ENCODE results near the gene ZBTB20.

The ZBTB20 gene

DNA sequence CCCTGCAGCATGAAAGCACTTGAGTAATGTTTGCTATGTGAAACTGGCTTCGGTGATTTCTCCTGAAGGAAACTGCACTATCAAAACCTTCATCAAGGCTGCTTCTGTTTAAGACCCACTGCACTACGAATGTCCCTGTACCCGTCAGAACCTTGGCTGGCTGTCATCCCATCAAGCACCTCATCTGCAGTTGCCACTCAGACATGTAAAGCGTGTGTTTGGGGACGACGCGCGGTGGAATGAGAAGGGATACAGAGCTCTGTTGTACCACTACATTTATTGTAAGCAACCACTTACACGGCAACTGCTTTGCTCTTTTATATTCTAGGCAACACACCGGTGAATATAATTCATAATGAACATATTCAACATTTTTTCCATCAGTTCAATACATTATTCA, 705.7 kb downstream of the ZBTB20 start:
- Histone ChIP-seq H3K4me3 (ENCODE audit: low read depth in 1 of 5, low read length in 5 of 5) (no peak overlapping the region), H3K27me3 (ENCODE audit: control insufficient read depth in 5 of 5, insufficient read depth in 4 of 5, low read length in 5 of 5) (no peaks in the 10 kb centered on the region), H3K4me1 (ENCODE audit: control insufficient read depth in 5 of 5, insufficient read depth in 5 of 5, low read length in 5 of 5) (peaks cover 0 to 19% (median 15%) of the 10 kb centered on the region in 5 donors), H3K9ac (ENCODE audit: low read length in 5 of 5) (no peak overlapping the region), H3K27ac (ENCODE audit: low read depth, low read length) (no peak overlapping the region), H3K36me3 (ENCODE audit: control insufficient read depth in 5 of 5, insufficient read depth in 5 of 5, low read length in 5 of 5) (no peaks in the 10 kb centered on the region), H3K9me3 (ENCODE audit: control insufficient read depth in 5 of 5, low read length in 5 of 5) (no peaks in the 10 kb centered on the region)

DNA sequence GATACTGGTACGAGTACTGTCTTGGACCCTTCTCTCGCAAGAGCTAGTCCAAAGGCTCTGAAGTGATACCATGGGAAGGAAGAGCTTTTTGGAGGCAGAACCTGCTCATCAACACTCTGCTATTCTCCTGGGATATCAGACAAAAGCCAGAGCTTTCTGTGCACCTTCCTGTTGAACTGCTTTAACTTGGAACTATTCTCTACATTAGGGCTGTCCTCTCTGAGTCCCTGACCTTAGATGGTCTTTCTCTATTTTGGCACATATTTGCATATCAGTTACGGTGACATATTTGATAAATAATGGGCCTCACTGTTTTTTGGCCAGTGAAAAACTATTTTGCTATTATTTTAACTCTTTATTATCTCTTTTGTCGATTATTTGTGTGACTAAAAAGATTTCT, 706.4 kb downstream of the ZBTB20 start:
- no peaks in the 10 kb centered on the region for H3K9me3 ChIP-seq (ENCODE audit: control insufficient read depth in 5 of 5, low read length in 5 of 5)
- H3K9ac ChIP-seq (ENCODE audit: low read length in 5 of 5) = no peak overlapping the region
- H3K36me3 ChIP-seq (ENCODE audit: control insufficient read depth in 5 of 5, insufficient read depth in 5 of 5, low read length in 5 of 5) = no peaks in the 10 kb centered on the region
- peaks cover 0 to 18% (median 16%) of the 10 kb centered on the region in 5 donors for H3K4me1 ChIP-seq (ENCODE audit: control insufficient read depth in 5 of 5, insufficient read depth in 5 of 5, low read length in 5 of 5)
- no peak overlapping the region for H3K4me3 ChIP-seq (ENCODE audit: low read depth in 1 of 5, low read length in 5 of 5)
- H3K27me3 ChIP-seq (ENCODE audit: control insufficient read depth in 5 of 5, insufficient read depth in 4 of 5, low read length in 5 of 5) = no peaks in the 10 kb centered on the region
- H3K27ac ChIP-seq (ENCODE audit: low read depth, low read length) = no peak overlapping the region

DNA sequence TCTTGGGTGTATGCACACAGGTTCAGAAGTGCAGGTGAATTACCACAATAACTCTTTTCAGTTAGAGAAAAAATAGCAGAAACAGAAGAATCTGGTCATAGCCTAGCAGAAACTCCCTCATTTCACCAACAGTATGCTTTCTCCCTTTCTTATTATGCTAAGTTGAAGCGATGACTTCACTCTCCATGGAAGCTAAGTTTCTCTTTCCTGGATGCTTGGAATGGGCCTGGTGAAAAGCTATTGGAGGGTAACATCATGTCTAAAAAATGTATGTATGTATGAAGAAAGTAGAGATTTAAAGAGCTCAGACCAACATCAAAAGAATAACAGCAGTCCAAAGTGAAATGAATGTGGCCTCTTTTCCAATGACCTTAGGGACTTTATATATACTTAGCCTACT, 707.8 kb downstream of the ZBTB20 start:
- no peaks in the 10 kb centered on the region for H3K9me3 ChIP-seq (ENCODE audit: control insufficient read depth in 5 of 5, low read length in 5 of 5)
- peaks cover 0 to 21% (median 17%) of the 10 kb centered on the region in 5 donors for H3K4me1 ChIP-seq (ENCODE audit: control insufficient read depth in 5 of 5, insufficient read depth in 5 of 5, low read length in 5 of 5)
- no peaks in the 10 kb centered on the region for H3K27me3 ChIP-seq (ENCODE audit: control insufficient read depth in 5 of 5, insufficient read depth in 4 of 5, low read length in 5 of 5)
- no peak overlapping the region for H3K27ac ChIP-seq (ENCODE audit: low read depth, low read length)
- no peaks in the 10 kb centered on the region for H3K36me3 ChIP-seq (ENCODE audit: control insufficient read depth in 5 of 5, insufficient read depth in 5 of 5, low read length in 5 of 5)
- H3K9ac ChIP-seq (ENCODE audit: low read length in 5 of 5) = no peak overlapping the region
- no peak overlapping the region for H3K4me3 ChIP-seq (ENCODE audit: low read depth in 1 of 5, low read length in 5 of 5)

DNA sequence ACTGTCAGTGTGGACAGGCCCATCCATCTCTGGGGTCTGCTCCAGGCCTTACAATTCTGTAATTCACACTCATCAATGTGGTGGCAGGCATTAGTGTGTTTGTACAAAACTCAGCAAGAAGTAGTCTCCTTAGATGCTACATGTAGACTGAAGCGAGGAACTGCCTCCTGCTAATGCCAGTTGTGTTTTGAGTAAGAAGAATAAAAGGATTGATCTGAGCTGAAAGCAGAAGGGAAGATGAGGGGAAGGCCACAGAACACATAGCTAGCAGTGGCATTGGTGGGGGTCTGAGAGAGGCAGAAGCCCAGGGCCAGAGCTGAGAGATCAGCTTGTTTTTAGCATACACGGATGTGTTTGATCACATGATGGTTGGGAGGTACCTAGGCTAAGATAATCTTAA, 709.2 kb downstream of the ZBTB20 start:
- H3K9ac ChIP-seq (ENCODE audit: low read length in 5 of 5) = no peak overlapping the region
- no peaks in the 10 kb centered on the region for H3K36me3 ChIP-seq (ENCODE audit: control insufficient read depth in 5 of 5, insufficient read depth in 5 of 5, low read length in 5 of 5)
- peaks cover 0 to 21% (median 17%) of the 10 kb centered on the region in 5 donors for H3K4me1 ChIP-seq (ENCODE audit: control insufficient read depth in 5 of 5, insufficient read depth in 5 of 5, low read length in 5 of 5)
- no peak overlapping the region for H3K4me3 ChIP-seq (ENCODE audit: low read depth in 1 of 5, low read length in 5 of 5)
- H3K9me3 ChIP-seq (ENCODE audit: control insufficient read depth in 5 of 5, low read length in 5 of 5) = no peaks in the 10 kb centered on the region
- no peak overlapping the region for H3K27ac ChIP-seq (ENCODE audit: low read depth, low read length)
- H3K27me3 ChIP-seq (ENCODE audit: control insufficient read depth in 5 of 5, insufficient read depth in 4 of 5, low read length in 5 of 5) = no peaks in the 10 kb centered on the region

DNA sequence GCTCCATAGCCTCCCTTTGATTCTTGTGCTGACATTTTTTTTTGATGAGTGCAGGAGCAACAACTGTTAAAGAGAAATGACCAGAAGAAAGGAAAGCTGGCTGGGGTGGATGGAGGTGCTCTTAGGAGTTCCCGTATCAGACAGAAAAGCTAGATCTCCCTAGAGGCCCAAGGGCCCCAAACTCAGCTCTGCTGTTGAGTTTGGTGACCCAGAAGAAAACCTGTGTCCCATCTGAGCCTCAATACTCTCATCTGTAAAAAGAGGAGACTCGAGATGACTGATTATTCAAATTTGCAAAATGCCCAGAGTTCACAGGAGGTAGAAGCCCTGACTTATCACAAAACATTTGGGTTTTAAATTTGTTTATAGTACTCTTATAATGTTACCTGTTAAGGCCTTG, 710.9 kb downstream of the ZBTB20 start:
- H3K4me1 ChIP-seq (ENCODE audit: control insufficient read depth in 5 of 5, insufficient read depth in 5 of 5, low read length in 5 of 5) = peaks cover 0 to 18% (median 9%) of the 10 kb centered on the region in 5 donors
- no peak overlapping the region for H3K9ac ChIP-seq (ENCODE audit: low read length in 5 of 5)
- no peak overlapping the region for H3K4me3 ChIP-seq (ENCODE audit: low read depth in 1 of 5, low read length in 5 of 5)
- no peaks in the 10 kb centered on the region for H3K9me3 ChIP-seq (ENCODE audit: control insufficient read depth in 5 of 5, low read length in 5 of 5)
- no peaks in the 10 kb centered on the region for H3K27me3 ChIP-seq (ENCODE audit: control insufficient read depth in 5 of 5, insufficient read depth in 4 of 5, low read length in 5 of 5)
- H3K36me3 ChIP-seq (ENCODE audit: control insufficient read depth in 5 of 5, insufficient read depth in 5 of 5, low read length in 5 of 5) = no peaks in the 10 kb centered on the region
- no peak overlapping the region for H3K27ac ChIP-seq (ENCODE audit: low read depth, low read length)

DNA sequence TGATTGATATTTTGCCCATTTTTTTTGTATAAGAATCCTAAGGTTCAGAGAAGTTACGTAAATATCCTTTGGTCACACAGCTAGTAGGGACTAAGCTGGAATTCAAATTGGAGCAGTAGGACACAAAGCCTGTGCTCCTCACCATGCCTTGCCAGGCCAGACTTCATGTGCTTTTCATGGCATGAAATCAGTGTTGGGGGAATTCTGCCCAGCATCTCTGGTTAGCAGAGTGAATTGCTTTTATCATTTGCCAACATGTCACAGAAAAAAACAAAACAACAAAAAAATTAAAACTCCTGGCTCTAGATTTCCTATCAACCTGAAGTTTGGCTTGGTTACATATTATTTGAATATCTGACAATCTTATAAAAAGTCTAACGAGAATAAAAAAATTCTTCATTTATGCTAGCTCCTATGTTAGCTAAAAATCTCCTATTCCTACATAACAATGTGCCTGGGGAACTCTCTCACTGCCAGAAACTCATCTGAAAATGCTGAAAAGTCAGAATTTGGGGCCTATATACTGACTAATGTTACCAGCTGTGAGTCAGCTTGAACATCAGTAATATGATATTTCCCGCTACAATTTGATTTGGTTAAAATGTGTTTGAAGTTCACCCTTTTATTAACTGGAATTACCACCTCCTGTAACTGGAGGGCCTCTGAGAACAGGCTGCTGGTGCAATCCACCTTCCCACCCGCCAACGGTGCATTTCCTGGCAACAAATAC, 711.5 kb downstream of the ZBTB20 start:
- Histone ChIP-seq H3K27me3 (ENCODE audit: control insufficient read depth in 5 of 5, insufficient read depth in 4 of 5, low read length in 5 of 5) (no peaks in the 10 kb centered on the region), H3K36me3 (ENCODE audit: control insufficient read depth in 5 of 5, insufficient read depth in 5 of 5, low read length in 5 of 5) (no peaks in the 10 kb centered on the region), H3K4me1 (ENCODE audit: control insufficient read depth in 5 of 5, insufficient read depth in 5 of 5, low read length in 5 of 5) (peaks cover 0 to 18% (median 9%) of the 10 kb centered on the region in 5 donors), H3K4me3 (ENCODE audit: low read depth in 1 of 5, low read length in 5 of 5) (no peak overlapping the region), H3K27ac (ENCODE audit: low read depth, low read length) (no peak overlapping the region), H3K9ac (ENCODE audit: low read length in 5 of 5) (no peak overlapping the region), H3K9me3 (ENCODE audit: control insufficient read depth in 5 of 5, low read length in 5 of 5) (no peaks in the 10 kb centered on the region)

DNA sequence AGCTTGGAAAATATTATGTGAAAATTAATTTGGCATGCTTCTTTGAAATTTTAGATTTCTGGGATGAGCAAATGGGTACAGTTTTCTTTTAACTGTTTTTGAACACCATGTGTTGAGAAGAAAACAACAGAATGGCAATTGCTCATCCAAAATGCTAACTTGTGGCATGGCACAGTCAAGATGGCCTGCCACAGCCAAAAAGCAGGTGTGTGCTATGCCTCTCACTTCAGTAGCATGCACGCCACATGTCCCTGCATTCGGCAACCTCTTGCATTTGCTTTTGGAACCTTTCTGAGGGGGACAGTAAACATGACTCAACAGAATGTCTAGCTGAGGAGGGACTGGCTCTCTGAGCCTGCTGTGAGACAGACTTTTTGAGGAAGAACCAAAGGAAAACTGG, 714.8 kb downstream of the ZBTB20 start:
- Histone ChIP-seq H3K9me3 (ENCODE audit: control insufficient read depth in 5 of 5, low read length in 5 of 5) (no peaks in the 10 kb centered on the region), H3K36me3 (ENCODE audit: control insufficient read depth in 5 of 5, insufficient read depth in 5 of 5, low read length in 5 of 5) (no peaks in the 10 kb centered on the region), H3K27me3 (ENCODE audit: control insufficient read depth in 5 of 5, insufficient read depth in 4 of 5, low read length in 5 of 5) (no peaks in the 10 kb centered on the region), H3K9ac (ENCODE audit: low read length in 5 of 5) (no peak overlapping the region), H3K4me1 (ENCODE audit: control insufficient read depth in 5 of 5, insufficient read depth in 5 of 5, low read length in 5 of 5) (peaks cover 0 to 24% (median 7%) of the 10 kb centered on the region in 5 donors), H3K27ac (ENCODE audit: low read depth, low read length) (no peak overlapping the region), H3K4me3 (ENCODE audit: low read depth in 1 of 5, low read length in 5 of 5) (no peak overlapping the region)

DNA sequence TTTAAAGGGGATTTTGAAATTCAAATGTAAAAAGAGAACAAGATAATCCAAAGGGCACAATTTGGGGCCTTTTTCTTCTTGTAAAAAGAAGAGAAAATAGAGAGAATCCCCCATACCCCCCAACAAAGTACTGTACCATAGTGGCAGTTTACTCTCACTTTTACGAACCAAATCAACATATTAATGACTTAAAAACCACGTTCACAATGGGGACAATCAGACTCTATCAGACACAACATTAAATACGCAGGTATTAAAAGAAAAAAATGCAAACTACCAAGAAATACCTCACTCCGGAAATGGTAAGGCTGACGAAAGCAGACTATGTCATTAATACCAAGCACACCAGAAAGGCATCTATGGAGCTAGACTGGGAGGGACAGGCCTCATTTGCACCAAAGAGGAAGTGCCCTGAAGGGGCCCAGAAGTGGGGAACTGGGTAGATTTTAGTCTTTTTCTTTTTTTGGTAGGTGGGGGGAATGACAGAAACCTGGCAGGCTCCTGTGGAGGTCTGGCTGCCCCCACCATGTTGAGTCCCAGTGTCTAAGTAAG, 719.0 kb downstream of the ZBTB20 start:
- H3K4me1 ChIP-seq (ENCODE audit: control insufficient read depth in 5 of 5, insufficient read depth in 5 of 5, low read length in 5 of 5) = peaks cover 0 to 18% (median 7%) of the 10 kb centered on the region in 5 donors
- H3K9ac ChIP-seq (ENCODE audit: low read length in 5 of 5) = no peak overlapping the region
- H3K27me3 ChIP-seq (ENCODE audit: control insufficient read depth in 5 of 5, insufficient read depth in 4 of 5, low read length in 5 of 5) = no peaks in the 10 kb centered on the region
- no peaks in the 10 kb centered on the region for H3K36me3 ChIP-seq (ENCODE audit: control insufficient read depth in 5 of 5, insufficient read depth in 5 of 5, low read length in 5 of 5)
- H3K9me3 ChIP-seq (ENCODE audit: control insufficient read depth in 5 of 5, low read length in 5 of 5) = no peaks in the 10 kb centered on the region
- H3K4me3 ChIP-seq (ENCODE audit: low read depth in 1 of 5, low read length in 5 of 5) = no peak overlapping the region
- H3K27ac ChIP-seq (ENCODE audit: low read depth, low read length) = no peak overlapping the region

DNA sequence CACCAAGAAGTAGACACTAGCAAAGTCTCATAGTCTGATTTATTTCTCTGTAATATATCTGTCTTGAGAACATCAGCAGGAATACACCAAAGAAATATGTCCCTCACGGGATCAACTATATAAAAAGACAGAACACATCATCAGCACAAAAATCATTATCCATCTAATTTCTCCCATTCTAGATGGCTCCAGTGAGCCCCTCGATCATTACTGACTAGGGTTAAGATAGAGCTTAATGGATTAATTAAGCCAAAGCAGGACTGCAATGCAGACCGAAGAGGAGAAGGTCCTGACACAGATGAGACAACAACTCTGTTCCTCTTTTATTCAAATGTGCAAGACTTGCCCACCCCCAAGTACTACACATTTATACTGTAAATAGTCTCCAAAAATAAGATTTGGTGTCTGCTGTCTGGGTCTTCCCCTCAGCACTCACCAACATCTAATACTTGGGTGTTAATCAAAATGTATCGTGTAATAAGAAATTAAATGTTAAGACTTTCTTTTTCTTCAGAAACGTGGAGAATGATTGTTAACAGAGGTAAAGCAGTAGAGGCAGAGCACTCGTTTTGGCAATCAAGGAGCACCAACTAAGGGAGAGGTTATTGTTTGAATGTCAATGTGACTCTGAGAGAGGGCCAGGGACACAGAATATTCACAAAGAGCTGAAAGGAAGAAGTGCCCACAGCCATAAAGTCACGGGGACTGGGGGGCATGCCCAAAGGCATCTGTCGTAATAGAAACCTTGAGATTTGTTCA, 719.6 kb downstream of the ZBTB20 start:
- Histone ChIP-seq H3K9ac (ENCODE audit: low read length in 5 of 5) (no peak overlapping the region), H3K27ac (ENCODE audit: low read depth, low read length) (no peak overlapping the region), H3K9me3 (ENCODE audit: control insufficient read depth in 5 of 5, low read length in 5 of 5) (no peaks in the 10 kb centered on the region), H3K27me3 (ENCODE audit: control insufficient read depth in 5 of 5, insufficient read depth in 4 of 5, low read length in 5 of 5) (no peaks in the 10 kb centered on the region), H3K36me3 (ENCODE audit: control insufficient read depth in 5 of 5, insufficient read depth in 5 of 5, low read length in 5 of 5) (no peaks in the 10 kb centered on the region), H3K4me3 (ENCODE audit: low read depth in 1 of 5, low read length in 5 of 5) (no peak overlapping the region), H3K4me1 (ENCODE audit: control insufficient read depth in 5 of 5, insufficient read depth in 5 of 5, low read length in 5 of 5) (peaks cover 0 to 18% (median 7%) of the 10 kb centered on the region in 5 donors)

DNA sequence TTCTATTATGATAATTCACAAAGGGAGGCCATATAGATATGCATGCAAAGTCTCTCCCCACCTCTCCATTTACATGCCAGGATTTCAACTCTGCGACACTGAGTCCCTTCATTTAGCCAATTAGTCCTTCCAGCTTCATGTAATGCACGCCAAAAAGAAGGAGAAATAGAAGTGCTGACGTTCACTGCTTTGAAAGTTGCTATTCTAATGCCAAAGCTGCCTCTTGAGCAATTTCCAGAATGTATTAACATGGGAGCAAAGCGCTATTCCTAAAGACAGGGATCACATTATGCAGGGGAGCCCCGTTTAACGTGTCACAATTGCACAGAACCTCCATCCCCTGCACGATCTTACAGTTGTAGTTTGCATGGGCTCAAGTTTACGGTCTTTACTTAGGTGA, 722.8 kb downstream of the ZBTB20 start:
- H3K27ac ChIP-seq (ENCODE audit: low read depth, low read length) = no peak overlapping the region
- no peaks in the 10 kb centered on the region for H3K36me3 ChIP-seq (ENCODE audit: control insufficient read depth in 5 of 5, insufficient read depth in 5 of 5, low read length in 5 of 5)
- peak overlapping the region in 1 of 5 donors; percentile 9 for H3K4me3 ChIP-seq (ENCODE audit: low read depth in 1 of 5, low read length in 5 of 5)
- peaks cover 0 to 20% (median 10%) of the 10 kb centered on the region in 5 donors for H3K4me1 ChIP-seq (ENCODE audit: control insufficient read depth in 5 of 5, insufficient read depth in 5 of 5, low read length in 5 of 5)
- no peak overlapping the region for H3K9ac ChIP-seq (ENCODE audit: low read length in 5 of 5)
- H3K27me3 ChIP-seq (ENCODE audit: control insufficient read depth in 5 of 5, insufficient read depth in 4 of 5, low read length in 5 of 5) = no peaks in the 10 kb centered on the region
- no peaks in the 10 kb centered on the region for H3K9me3 ChIP-seq (ENCODE audit: control insufficient read depth in 5 of 5, low read length in 5 of 5)
